Skeletal muscle tissue (tissue), 4 donors: ENCODE data around the gene MRPS11. TPM values are rescaled to one million over a fixed set of nuclear protein-coding genes. Genes with fewer than 3 reads are reported as not detected.
"Not testable (repeated sequence)": the region's sequence is repeated elsewhere in the genome, so short reads cannot be mapped to it uniquely, and the experiment has no call there.

Source experiments
- H3K27ac ChIP-seq: one replicate; pipeline ENCODE4 v1.7.0; 2013; ENCODE audit warnings: mild to moderate bottlenecking, low read depth, low read length, inconsistent platforms
- H3K27me3 ChIP-seq, 3 donors: one replicate each; pipeline ENCODE4 v1.7.0; 2013; ENCODE audit warnings: low read length in 3 of 3; ENCODE audit not compliant: control insufficient read depth in 3 of 3, insufficient read depth in 3 of 3
- H3K36me3 ChIP-seq, 3 donors: one replicate each; pipeline ENCODE4 v1.7.0; 2013; ENCODE audit warnings: low read length in 3 of 3; ENCODE audit not compliant: control insufficient read depth in 3 of 3, insufficient read depth in 3 of 3
- H3K4me1 ChIP-seq, 3 donors: one replicate each; pipeline ENCODE4 v1.7.0; 2013; ENCODE audit warnings: low read length in 3 of 3, mild to moderate bottlenecking in 3 of 3; ENCODE audit not compliant: control insufficient read depth in 3 of 3, insufficient read depth in 3 of 3
- H3K4me3 ChIP-seq, 3 donors: one replicate each; pipeline ENCODE4 v1.7.0; 2013; ENCODE audit warnings: low read length in 3 of 3
- H3K9ac ChIP-seq, 3 donors: one replicate each; pipeline ENCODE4 v1.7.0; 2013; ENCODE audit warnings: low read length in 3 of 3, mild to moderate bottlenecking in 3 of 3, moderate library complexity in 2 of 3, low read depth in 1 of 3
- H3K9me3 ChIP-seq, 3 donors: one replicate each; pipeline ENCODE4 v1.7.0; 2013; ENCODE audit warnings: low read length in 3 of 3; ENCODE audit not compliant: control insufficient read depth in 3 of 3
- total RNA-seq: library from RNA; depleted of rRNA; stranded (reverse); fragments of >200 nt; gene quantifications from one replicate; pipeline ENCODE4 v1.2.3, GENCODE V29; 2014
- donor health status: Osteomylitis.

The MRPS11 gene
- total RNA-seq, 1 donor from 2014 or later = 13.0 TPM

DNA sequence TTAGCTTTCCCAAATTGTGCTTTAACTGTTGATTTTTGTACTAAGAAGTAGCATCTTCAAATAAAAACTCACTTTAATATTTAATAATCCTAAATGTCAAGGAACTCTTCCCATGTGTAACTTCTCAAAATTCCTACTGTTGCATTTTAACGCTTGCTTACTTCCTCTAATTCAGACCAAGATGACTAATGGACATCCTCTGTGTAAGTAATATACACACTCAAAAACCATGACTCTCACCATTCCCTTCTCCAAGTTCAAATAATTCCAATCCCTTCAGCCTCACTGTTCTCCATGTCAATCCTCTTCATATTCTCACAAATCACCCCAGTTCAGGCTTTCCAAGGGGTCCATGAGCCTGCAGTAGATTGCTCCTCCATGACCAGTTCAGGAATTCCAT lies 13.3 kb upstream of the MRPS11 start:
- no peak overlapping the region for H3K4me3 ChIP-seq
- no peaks in the 10 kb centered on the region for H3K9me3 ChIP-seq
- no peak overlapping the region for H3K27ac ChIP-seq
- H3K36me3 ChIP-seq = peaks cover 14 to 27% (median 20%) of the 10 kb centered on the region in 3 donors
- peaks cover 0 to 7% (median 0%) of the 10 kb centered on the region in 3 donors for H3K27me3 ChIP-seq
- no peak overlapping the region for H3K9ac ChIP-seq
- peaks cover 0 to 8% (median 4%) of the 10 kb centered on the region in 3 donors for H3K4me1 ChIP-seq

DNA sequence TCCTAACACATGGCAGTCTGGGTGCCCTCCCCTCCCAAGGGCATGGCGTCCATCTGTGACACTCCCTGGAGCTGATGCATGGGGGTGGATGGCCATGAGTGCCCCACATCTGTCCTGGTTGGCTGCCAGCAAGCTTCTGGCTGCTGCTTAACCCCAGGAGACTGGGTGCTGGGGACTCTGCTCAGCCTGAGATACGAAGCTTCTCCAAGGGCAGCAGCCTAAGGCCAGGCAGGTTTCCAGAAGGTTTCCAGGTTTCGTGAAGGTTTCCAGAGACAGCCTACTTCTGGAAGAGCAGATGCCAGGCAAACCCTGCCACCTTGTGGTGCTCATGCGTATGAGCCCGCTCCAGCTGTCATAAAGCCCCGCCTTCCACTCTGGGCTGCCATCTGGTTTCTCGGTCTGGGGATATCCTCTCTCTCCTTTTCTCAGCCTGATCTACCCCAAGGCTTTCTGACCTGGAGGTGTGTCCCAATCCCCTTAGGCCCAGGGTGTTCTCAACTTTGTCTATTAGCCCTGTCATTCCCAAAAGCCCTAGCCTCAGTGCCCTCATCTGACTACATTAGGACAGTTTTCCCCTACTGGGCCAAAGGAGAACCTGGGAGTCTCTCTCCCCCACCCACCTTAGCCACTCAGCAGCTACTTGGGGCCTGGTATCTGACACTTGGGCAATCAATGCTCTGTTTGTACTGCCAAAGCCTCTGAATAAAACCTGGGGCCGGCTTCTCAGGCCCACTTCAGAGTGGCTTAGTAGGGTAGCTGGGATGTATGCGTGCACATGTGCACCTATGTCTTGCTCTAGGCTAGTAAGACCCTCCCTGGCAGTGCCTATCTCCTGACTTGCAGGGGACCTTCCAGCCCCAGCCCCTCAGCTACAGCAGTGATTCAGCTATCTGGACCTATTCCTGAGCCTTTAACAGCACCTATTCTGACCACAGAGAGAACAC lies 12.4 kb upstream of the MRPS11 start:
- peaks cover 0 to 8% (median 4%) of the 10 kb centered on the region in 3 donors for H3K4me1 ChIP-seq
- no peak overlapping the region for H3K27ac ChIP-seq
- peaks cover 23 to 36% (median 29%) of the 10 kb centered on the region in 3 donors for H3K36me3 ChIP-seq
- H3K27me3 ChIP-seq = peaks cover 0 to under 1% (median 0%) of the 10 kb centered on the region in 3 donors
- no peak overlapping the region for H3K9ac ChIP-seq
- no peak overlapping the region for H3K4me3 ChIP-seq
- no peaks in the 10 kb centered on the region for H3K9me3 ChIP-seq

DNA sequence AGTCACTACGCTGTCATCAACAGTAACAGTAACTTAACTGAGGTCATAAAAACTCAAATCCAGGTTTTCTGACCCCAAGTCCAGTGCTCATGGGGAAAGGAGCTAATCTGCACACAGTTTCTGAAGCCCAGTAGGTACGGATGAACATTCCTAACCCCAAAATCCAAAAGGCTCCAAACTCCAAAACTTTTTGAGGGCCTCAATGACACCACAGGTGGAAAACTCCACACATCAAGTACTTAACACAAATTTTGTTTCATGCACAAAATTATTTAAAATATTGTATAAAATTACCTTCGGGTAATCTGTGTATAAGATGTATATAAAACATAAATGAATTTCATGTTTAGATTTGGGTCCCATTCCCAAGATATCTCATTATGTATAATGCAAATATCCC lies 10.8 kb upstream of the MRPS11 start:
- H3K27me3 ChIP-seq = no peaks in the 10 kb centered on the region
- H3K27ac ChIP-seq = no peak overlapping the region
- no peaks in the 10 kb centered on the region for H3K9me3 ChIP-seq
- no peak overlapping the region for H3K4me3 ChIP-seq
- H3K4me1 ChIP-seq = peaks cover 0 to 8% (median 4%) of the 10 kb centered on the region in 3 donors
- peaks cover 25 to 51% (median 36%) of the 10 kb centered on the region in 3 donors for H3K36me3 ChIP-seq
- no peak overlapping the region for H3K9ac ChIP-seq

DNA sequence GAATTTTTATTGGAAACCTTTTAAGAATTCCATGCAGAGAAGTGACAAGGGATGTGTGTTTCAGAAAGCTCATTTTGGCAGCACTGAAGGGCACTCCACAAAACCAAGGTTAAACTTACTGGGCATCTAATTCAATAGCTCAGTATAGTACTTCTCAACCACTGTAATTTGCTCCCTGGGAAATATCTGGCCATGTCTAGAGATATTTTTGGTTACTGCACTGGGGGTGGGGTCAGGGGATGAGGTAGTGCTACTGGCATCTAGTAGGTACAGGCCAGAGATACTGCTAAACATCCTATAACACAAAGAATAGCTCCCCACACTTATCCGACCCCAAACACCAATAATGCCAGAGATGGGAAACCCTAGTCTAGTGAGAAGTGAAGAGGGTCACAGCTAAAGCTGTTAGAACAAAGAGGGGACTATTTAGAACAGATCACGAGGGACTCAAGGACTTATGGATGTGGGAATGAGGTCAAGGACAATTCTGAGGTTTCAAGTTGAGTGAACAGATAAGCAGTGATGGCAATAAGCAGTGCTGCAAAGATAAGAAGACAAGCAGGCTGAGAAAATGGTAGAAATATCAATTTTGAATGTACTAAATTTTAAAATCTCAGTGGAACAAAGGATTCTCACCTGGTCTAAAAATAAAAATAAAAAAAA lies 3.5 kb upstream of the MRPS11 start:
- H3K9me3 ChIP-seq = no peaks in the 10 kb centered on the region
- H3K9ac ChIP-seq = no peak overlapping the region
- no peak overlapping the region for H3K4me3 ChIP-seq
- H3K27me3 ChIP-seq = no peaks in the 10 kb centered on the region
- H3K4me1 ChIP-seq = peaks cover 26 to 38% (median 27%) of the 10 kb centered on the region in 3 donors
- H3K27ac ChIP-seq = no peak overlapping the region
- peaks cover 31 to 58% (median 54%) of the 10 kb centered on the region in 3 donors for H3K36me3 ChIP-seq

- peaks cover 20 to 46% (median 44%) of the 10 kb centered on the region in 3 donors for H3K36me3 ChIP-seq
Observed at GRCh38 chr15:88465633-88466224, 1.8 kb upstream of the MRPS11 start.

GRCh38 chr15:88467935-88468528 lies 524 bp downstream of the MRPS11 start:
- peak overlapping the region; percentile 93 for H3K27ac ChIP-seq
- peak overlapping the region; percentile 92 to 95 (median 95) for H3K9ac ChIP-seq
- peaks cover 28 to 43% (median 29%) of the 10 kb centered on the region in 3 donors for H3K4me1 ChIP-seq
- no peaks in the 10 kb centered on the region for H3K9me3 ChIP-seq
- H3K27me3 ChIP-seq = no peaks in the 10 kb centered on the region
- peak overlapping the region; percentile 94 to 96 (median 96) for H3K4me3 ChIP-seq
- H3K36me3 ChIP-seq = peaks cover 23 to 39% (median 39%) of the 10 kb centered on the region in 3 donors

More at GRCh38 chr15:88465633-88466224, 1.8 kb upstream of the MRPS11 start:
- H3K27ac ChIP-seq = no peak overlapping the region
- no peaks in the 10 kb centered on the region for H3K9me3 ChIP-seq
- peak overlapping the region; percentile 15 to 96 (median 96) for H3K4me3 ChIP-seq
- H3K27me3 ChIP-seq = no peaks in the 10 kb centered on the region
- no peak overlapping the region for H3K9ac ChIP-seq
- H3K4me1 ChIP-seq = peaks cover 28 to 43% (median 29%) of the 10 kb centered on the region in 3 donors

DNA sequence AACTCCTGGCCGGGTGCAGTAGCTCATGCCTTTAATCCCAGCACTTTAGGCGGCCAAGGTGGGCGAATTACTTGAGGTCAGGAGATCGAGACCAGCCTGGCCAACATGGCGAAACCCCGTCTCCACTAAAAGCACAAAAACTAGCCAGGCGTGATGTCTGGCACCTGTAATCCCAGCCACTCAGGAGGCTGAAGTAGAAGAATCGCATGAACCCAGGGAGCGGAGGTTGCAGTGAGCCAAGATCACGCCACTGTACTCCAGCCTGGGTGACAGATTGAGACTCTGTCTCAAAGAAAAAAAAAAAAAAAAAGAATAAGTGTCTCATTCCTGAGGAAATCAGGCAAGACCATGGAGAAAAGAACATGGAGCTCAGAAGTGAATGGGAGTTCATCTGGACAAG lies 1.2 kb downstream of the MRPS11 start:
- peaks cover 24 to 38% (median 28%) of the 10 kb centered on the region in 3 donors for H3K4me1 ChIP-seq
- not testable (repeated sequence) for H3K27ac ChIP-seq, H3K27me3 ChIP-seq, H3K9me3 ChIP-seq
- peaks cover 22 to 39% (median 38%) of the 10 kb centered on the region in 3 donors for H3K36me3 ChIP-seq
- peak overlapping the region; percentile 92 to 95 (median 95) for H3K9ac ChIP-seq
- H3K4me3 ChIP-seq = peak overlapping the region; percentile 94 to 96 (median 96)

- Histone ChIP-seq H3K4me3 (no peak overlapping the region), H3K9me3 (no peaks in the 10 kb centered on the region), H3K9ac (no peak overlapping the region), H3K4me1 (peaks cover 21 to 34% (median 24%) of the 10 kb centered on the region in 3 donors), H3K27ac (no peak overlapping the region), H3K36me3 (peaks cover 20 to 34% (median 32%) of the 10 kb centered on the region in 3 donors), H3K27me3 (no peaks in the 10 kb centered on the region)
Observed at GRCh38 chr15:88469321-88469720, 1.8 kb downstream of the MRPS11 start.

GRCh38 chr15:88470625-88471372 lies 3.3 kb downstream of the MRPS11 start:
- Histone ChIP-seq H3K4me1 (peaks cover 20 to 28% (median 23%) of the 10 kb centered on the region in 3 donors), H3K36me3 (peaks cover 26 to 37% (median 34%) of the 10 kb centered on the region in 3 donors), H3K4me3 (no peak overlapping the region), H3K27ac (no peak overlapping the region), H3K9me3 (no peaks in the 10 kb centered on the region), H3K27me3 (no peaks in the 10 kb centered on the region), H3K9ac (no peak overlapping the region)
